Right lobe of liver (tissue), 5 donors: Measurements from ENCODE around the gene NCKAP1. TPM values are rescaled to one million over a fixed set of nuclear protein-coding genes. Genes with fewer than 3 reads are reported as not detected.

Source experiments
- small RNA-seq, 2 experiments: library from RNA; depleted of rRNA; stranded (forward); fragments of <200 nt; gene quantifications; one replicate each; pipeline ENCODE3, GENCODE V24; 2016
- total RNA-seq, 6 experiments: library from RNA; depleted of rRNA in 2 of 6; stranded (reverse); fragments of >200 nt in 2 of 6; fragmentation: NEBNext Ultra II Directional in 3 of 6; extraction: Animal tissue kit (Norgen Biotek cat#: 25700) in 3 of 6; gene quantifications; one replicate each; pipeline versions ENCODE4 v1.1.0 to v1.2.4, GENCODE V29; 2016 to 2023
- donor health status: DM: no; HTN: no; CAD: no.
- donor health status: DM: no; HTN: no; CAD: no.
- donor health status: DM: no; HTN: yes; CAD: no.
- donor health status: DM: no; HTN: yes; CAD: no.

Gene NCKAP1
- total RNA-seq, 6 experiments from 2014 or later: 31.9 to 50.3 (median 43.3) TPM

Small RNA genes lying within 50 kb of the gene (small RNA-seq; reads per million reads assigned to genes)
- gene RF00019: 0 reads per million in 2 experiments
- gene RF00599: 0 reads per million in 2 experiments
- 0 reads per million in 2 experiments for gene RNU6-1122P

Other genes with a start within 250 kb of the NCKAP1 start
- under 1 TPM; 0.14 to 0.93 (median 0.59) TPM for gene FRZB, start 171.8 kb downstream of the NCKAP1 start, total RNA-seq
- gene DUSP19, start 40.3 kb upstream of the NCKAP1 start, total RNA-seq: 1 to 10 TPM in 3 of 6 experiments, under 1 TPM in 3; 0.37 to 1.5 (median 0.78) TPM
- gene NUP35, start 86.0 kb upstream of the NCKAP1 start, total RNA-seq: 10 to 100 TPM in 4 of 6 experiments, 1 to 10 TPM in 2; 8.7 to 12.9 (median 11.2) TPM